NCI-H1694 (cell line): ENCODE results near the gene STON2.
A peak's percentile ranks its signal among the peaks of the same experiment; 100 is the strongest.

Source experiments
- DNase-seq: peaks from one replicate; lab custom pipeline; 2025; lab: John Stamatoyannopoulos, UW

STON2 gene

GRCh38 chr14:81418057-81418790 is 18.1 kb upstream of the STON2 start:
- no peak for DNase-seq

GRCh38 chr14:81416981-81417380 is 16.9 kb upstream of the STON2 start:
- no peak for DNase-seq

GRCh38 chr14:81416194-81416952 is 16.2 kb upstream of the STON2 start:
- no peak for DNase-seq

- DNase-seq = no peak
Observed at GRCh38 chr14:81415781-81416180, 15.7 kb upstream of the STON2 start.

- DNase-seq = no peak
Observed at GRCh38 chr14:81414123-81414522, 14.0 kb upstream of the STON2 start.

GRCh38 chr14:81412779-81413178 is 12.7 kb upstream of the STON2 start:
- DNase-seq = no peak

- DNase-seq = no peak
Observed at GRCh38 chr14:81408595-81408994, 8.5 kb upstream of the STON2 start.

- no peak for DNase-seq
Observed at GRCh38 chr14:81406863-81407262, 6.7 kb upstream of the STON2 start.

- no peak for DNase-seq
Observed at GRCh38 chr14:81402123-81402495, 2.0 kb upstream of the STON2 start.

GRCh38 chr14:81401420-81402122 is 1.4 kb upstream of the STON2 start:
- DNase-seq = no peak

- DNase-seq = no peak
Observed at GRCh38 chr14:81400852-81401251, 728 bp upstream of the STON2 start.

GRCh38 chr14:81398196-81398891 is 1.8 kb downstream of the STON2 start:
- no peak for DNase-seq

- DNase-seq = no peak
Observed at GRCh38 chr14:81396113-81396512, 4.0 kb downstream of the STON2 start.

- DNase-seq = no peak
Observed at GRCh38 chr14:81394739-81395138, 5.4 kb downstream of the STON2 start.

- no peak for DNase-seq
Observed at GRCh38 chr14:81392976-81393643, 7.0 kb downstream of the STON2 start.

GRCh38 chr14:81392052-81392451 is 8.1 kb downstream of the STON2 start:
- no peak for DNase-seq

- DNase-seq = no peak
Observed at GRCh38 chr14:81390696-81391095, 9.4 kb downstream of the STON2 start.

GRCh38 chr14:81388336-81388735 is 11.8 kb downstream of the STON2 start:
- no peak for DNase-seq

GRCh38 chr14:81386290-81386745 is 13.8 kb downstream of the STON2 start:
- no peak for DNase-seq

- DNase-seq = no peak
Observed at GRCh38 chr14:81385886-81386285, 14.2 kb downstream of the STON2 start.

- DNase-seq = peak; percentile 29
Observed at GRCh38 chr14:81385419-81385818, 14.7 kb downstream of the STON2 start.

- DNase-seq = peak; percentile 97
Observed at GRCh38 chr14:81384900-81385299, 15.2 kb downstream of the STON2 start.
